ENCODE measurements around the gene HCK. TPM values are rescaled to one million over a fixed set of nuclear protein-coding genes. Genes with fewer than 3 reads are reported as not detected.

The HCK gene
- total RNA-seq, 1 experiment from 2014 or later, result 1.3 TPM

DNA sequence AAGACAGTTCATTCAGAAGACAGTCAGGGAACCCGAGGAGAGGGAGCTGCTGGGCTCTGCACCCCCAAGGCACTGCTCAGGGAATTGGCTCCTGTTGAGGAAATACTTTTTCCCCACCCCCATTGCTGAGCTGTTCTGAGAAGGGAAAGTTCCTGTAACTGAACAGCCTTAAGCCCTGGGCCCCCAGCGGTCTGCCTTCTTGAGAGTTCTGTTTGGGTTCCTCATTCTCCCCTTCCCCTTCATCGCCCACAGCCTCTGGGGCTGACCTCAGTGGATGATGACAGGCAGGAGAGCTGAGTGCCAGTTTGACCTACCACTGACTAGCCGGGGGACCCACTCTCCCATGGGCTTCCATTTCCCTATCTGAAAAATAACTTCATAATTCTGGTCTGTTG lies 10.7 kb downstream of the HCK start (continued):
- TF ChIP-seq, protein P1, sequence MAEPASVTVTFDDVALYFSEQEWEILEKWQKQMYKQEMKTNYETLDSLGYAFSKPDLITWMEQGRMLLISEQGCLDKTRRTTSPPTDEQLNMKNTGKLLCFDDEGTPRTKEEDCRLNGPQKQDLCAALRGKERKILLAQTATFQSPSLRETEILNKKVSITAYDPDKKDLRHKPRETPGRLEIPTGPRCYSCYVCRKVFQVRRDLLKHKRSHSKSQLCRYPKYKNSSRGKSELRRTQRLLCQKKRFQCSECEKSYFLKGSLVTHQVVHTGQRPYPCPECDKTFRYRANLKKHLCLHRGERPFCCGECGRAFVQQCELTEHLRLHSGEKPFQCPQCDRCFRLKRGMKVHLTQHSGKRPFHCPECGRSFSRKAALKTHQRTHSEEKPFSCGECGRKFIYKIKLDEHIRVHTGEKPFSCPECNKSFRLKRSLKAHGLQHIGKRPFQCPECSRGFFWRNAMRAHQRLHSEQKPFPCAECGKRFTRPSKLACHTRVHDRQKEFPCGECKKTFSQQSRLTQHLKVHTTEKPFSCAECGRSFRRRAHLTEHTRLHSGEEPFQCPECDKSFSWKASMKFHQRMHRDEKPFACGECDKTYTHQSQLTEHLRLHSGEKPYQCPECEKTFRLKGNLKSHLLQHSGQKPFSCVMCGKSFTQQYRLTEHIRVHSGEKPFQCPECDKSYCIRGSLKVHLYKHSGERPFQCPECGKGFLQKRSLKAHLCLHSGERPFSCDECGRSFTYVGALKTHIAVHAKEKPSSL (CRISPR knock-in tag; conservative IDR thresholded peaks at IDR 0.05), result no peak
- TF ChIP-seq, protein P2, sequence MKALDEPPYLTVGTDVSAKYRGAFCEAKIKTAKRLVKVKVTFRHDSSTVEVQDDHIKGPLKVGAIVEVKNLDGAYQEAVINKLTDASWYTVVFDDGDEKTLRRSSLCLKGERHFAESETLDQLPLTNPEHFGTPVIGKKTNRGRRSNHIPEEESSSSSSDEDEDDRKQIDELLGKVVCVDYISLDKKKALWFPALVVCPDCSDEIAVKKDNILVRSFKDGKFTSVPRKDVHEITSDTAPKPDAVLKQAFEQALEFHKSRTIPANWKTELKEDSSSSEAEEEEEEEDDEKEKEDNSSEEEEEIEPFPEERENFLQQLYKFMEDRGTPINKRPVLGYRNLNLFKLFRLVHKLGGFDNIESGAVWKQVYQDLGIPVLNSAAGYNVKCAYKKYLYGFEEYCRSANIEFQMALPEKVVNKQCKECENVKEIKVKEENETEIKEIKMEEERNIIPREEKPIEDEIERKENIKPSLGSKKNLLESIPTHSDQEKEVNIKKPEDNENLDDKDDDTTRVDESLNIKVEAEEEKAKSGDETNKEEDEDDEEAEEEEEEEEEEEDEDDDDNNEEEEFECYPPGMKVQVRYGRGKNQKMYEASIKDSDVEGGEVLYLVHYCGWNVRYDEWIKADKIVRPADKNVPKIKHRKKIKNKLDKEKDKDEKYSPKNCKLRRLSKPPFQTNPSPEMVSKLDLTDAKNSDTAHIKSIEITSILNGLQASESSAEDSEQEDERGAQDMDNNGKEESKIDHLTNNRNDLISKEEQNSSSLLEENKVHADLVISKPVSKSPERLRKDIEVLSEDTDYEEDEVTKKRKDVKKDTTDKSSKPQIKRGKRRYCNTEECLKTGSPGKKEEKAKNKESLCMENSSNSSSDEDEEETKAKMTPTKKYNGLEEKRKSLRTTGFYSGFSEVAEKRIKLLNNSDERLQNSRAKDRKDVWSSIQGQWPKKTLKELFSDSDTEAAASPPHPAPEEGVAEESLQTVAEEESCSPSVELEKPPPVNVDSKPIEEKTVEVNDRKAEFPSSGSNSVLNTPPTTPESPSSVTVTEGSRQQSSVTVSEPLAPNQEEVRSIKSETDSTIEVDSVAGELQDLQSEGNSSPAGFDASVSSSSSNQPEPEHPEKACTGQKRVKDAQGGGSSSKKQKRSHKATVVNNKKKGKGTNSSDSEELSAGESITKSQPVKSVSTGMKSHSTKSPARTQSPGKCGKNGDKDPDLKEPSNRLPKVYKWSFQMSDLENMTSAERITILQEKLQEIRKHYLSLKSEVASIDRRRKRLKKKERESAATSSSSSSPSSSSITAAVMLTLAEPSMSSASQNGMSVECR (CRISPR knock-in tag; IDR thresholded peaks at IDR 0.05; ENCODE audit: borderline replicate concordance), result no peak
- TF ChIP-seq CBFB (CRISPR knock-in tag; IDR thresholded peaks at IDR 0.05; ENCODE audit: low read depth) (no peak), ZNF121 (CRISPR knock-in tag; IDR thresholded peaks at IDR 0.05) (no peak), NFE2L1 (CRISPR knock-in tag; IDR thresholded peaks at IDR 0.05) (no peak), FOXK1 (CRISPR knock-in tag; IDR thresholded peaks at IDR 0.05) (no peak), GABPB1 (CRISPR knock-in tag; IDR thresholded peaks at IDR 0.05) (no peak)
- TF ChIP-seq, protein P3, sequence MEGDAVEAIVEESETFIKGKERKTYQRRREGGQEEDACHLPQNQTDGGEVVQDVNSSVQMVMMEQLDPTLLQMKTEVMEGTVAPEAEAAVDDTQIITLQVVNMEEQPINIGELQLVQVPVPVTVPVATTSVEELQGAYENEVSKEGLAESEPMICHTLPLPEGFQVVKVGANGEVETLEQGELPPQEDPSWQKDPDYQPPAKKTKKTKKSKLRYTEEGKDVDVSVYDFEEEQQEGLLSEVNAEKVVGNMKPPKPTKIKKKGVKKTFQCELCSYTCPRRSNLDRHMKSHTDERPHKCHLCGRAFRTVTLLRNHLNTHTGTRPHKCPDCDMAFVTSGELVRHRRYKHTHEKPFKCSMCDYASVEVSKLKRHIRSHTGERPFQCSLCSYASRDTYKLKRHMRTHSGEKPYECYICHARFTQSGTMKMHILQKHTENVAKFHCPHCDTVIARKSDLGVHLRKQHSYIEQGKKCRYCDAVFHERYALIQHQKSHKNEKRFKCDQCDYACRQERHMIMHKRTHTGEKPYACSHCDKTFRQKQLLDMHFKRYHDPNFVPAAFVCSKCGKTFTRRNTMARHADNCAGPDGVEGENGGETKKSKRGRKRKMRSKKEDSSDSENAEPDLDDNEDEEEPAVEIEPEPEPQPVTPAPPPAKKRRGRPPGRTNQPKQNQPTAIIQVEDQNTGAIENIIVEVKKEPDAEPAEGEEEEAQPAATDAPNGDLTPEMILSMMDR (IDR thresholded peaks at IDR 0.05), result no peak
- TF ChIP-seq, protein P4, sequence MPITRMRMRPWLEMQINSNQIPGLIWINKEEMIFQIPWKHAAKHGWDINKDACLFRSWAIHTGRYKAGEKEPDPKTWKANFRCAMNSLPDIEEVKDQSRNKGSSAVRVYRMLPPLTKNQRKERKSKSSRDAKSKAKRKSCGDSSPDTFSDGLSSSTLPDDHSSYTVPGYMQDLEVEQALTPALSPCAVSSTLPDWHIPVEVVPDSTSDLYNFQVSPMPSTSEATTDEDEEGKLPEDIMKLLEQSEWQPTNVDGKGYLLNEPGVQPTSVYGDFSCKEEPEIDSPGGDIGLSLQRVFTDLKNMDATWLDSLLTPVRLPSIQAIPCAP (CRISPR knock-in tag; IDR thresholded peaks at IDR 0.05), result no peak
- TF ChIP-seq, protein P5, sequence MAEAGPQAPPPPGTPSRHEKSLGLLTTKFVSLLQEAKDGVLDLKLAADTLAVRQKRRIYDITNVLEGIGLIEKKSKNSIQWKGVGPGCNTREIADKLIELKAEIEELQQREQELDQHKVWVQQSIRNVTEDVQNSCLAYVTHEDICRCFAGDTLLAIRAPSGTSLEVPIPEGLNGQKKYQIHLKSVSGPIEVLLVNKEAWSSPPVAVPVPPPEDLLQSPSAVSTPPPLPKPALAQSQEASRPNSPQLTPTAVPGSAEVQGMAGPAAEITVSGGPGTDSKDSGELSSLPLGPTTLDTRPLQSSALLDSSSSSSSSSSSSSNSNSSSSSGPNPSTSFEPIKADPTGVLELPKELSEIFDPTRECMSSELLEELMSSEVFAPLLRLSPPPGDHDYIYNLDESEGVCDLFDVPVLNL (CRISPR knock-in tag; IDR thresholded peaks at IDR 0.05; ENCODE audit: borderline replicate concordance, low read depth), result no peak
- TF ChIP-seq, protein P6, sequence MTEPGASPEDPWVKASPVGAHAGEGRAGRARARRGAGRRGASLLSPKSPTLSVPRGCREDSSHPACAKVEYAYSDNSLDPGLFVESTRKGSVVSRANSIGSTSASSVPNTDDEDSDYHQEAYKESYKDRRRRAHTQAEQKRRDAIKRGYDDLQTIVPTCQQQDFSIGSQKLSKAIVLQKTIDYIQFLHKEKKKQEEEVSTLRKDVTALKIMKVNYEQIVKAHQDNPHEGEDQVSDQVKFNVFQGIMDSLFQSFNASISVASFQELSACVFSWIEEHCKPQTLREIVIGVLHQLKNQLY (CRISPR knock-in tag; IDR thresholded peaks at IDR 0.05), result no peak
- TF ChIP-seq, protein P7, sequence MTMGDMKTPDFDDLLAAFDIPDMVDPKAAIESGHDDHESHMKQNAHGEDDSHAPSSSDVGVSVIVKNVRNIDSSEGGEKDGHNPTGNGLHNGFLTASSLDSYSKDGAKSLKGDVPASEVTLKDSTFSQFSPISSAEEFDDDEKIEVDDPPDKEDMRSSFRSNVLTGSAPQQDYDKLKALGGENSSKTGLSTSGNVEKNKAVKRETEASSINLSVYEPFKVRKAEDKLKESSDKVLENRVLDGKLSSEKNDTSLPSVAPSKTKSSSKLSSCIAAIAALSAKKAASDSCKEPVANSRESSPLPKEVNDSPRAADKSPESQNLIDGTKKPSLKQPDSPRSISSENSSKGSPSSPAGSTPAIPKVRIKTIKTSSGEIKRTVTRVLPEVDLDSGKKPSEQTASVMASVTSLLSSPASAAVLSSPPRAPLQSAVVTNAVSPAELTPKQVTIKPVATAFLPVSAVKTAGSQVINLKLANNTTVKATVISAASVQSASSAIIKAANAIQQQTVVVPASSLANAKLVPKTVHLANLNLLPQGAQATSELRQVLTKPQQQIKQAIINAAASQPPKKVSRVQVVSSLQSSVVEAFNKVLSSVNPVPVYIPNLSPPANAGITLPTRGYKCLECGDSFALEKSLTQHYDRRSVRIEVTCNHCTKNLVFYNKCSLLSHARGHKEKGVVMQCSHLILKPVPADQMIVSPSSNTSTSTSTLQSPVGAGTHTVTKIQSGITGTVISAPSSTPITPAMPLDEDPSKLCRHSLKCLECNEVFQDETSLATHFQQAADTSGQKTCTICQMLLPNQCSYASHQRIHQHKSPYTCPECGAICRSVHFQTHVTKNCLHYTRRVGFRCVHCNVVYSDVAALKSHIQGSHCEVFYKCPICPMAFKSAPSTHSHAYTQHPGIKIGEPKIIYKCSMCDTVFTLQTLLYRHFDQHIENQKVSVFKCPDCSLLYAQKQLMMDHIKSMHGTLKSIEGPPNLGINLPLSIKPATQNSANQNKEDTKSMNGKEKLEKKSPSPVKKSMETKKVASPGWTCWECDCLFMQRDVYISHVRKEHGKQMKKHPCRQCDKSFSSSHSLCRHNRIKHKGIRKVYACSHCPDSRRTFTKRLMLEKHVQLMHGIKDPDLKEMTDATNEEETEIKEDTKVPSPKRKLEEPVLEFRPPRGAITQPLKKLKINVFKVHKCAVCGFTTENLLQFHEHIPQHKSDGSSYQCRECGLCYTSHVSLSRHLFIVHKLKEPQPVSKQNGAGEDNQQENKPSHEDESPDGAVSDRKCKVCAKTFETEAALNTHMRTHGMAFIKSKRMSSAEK (CRISPR knock-in tag; IDR thresholded peaks at IDR 0.05; ENCODE audit: borderline replicate concordance), result no peak

All from WTC11 (cell line).